Measurements from ENCODE around the gene MTURN.

Gene MTURN

DNA sequence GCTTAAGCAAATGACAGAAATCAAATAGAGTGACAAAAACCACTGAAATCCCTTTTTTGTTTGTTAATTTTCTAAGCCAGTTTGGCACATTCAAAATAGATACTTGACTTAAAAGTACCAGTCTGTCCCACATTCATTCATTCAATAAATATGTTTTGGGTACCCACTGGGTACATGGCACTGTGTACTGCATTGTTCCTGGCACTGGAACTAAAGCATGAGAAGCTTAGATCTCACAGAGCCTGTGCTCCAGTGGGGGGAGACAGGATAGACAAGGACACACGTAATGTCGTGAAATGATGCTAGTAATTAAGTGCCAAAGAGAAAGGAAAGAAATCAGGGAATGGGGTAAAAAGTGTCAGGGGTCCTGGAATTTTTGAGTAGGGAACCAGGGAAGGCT is 13.0 kb downstream of the MTURN start:
- Histone ChIP-seq H3K18ac (ENCODE audit: low read length) (no peak overlapping the region), H3K9me3 (replicated peaks in 1 of 2; ENCODE audit: control insufficient read depth in 2 of 2, insufficient read depth in 1 of 2, low read depth in 1 of 2, low read length in 2 of 2) (no peaks in the 10 kb centered on the region), H3K9ac (ENCODE audit: low read depth, low read length, poor library complexity) (no peak overlapping the region), H4K8ac (ENCODE audit: low read depth, low read length) (no peak overlapping the region), H2BK12ac (ENCODE audit: low read length) (no peak overlapping the region), H2BK15ac (ENCODE audit: low read length) (no peak overlapping the region), H3K79me1 (ENCODE audit: low read depth, low read length) (no peaks in the 10 kb centered on the region), H3K27me3 (ENCODE audit: control insufficient read depth in 3 of 3, insufficient read depth in 3 of 3, low read depth in 1 of 3, low read length in 3 of 3) (no peaks in the 10 kb centered on the region), H2BK120ac (ENCODE audit: low read depth, low read length) (no peak overlapping the region), H2BK5ac (ENCODE audit: low read length) (no peak overlapping the region), H3K4ac (ENCODE audit: low read length) (no peak overlapping the region), H3K4me1 (ENCODE audit: control insufficient read depth in 2 of 2, insufficient read depth in 1 of 2, low read depth in 1 of 2, low read length in 2 of 2) (peaks cover 0 to 3% of the 10 kb centered on the region in 2 donors), H2AFZ (ENCODE audit: low read length) (no peak overlapping the region), H3K36me3 (replicated peaks in 1 of 2; ENCODE audit: control insufficient read depth in 2 of 2, insufficient read depth in 2 of 2, low read length in 2 of 2) (peaks cover 3 to 5% of the 10 kb centered on the region in 2 donors), H3K14ac (ENCODE audit: low read length) (no peak overlapping the region), H2AK5ac (ENCODE audit: low read depth, low read length) (no peak overlapping the region), H3K27ac (replicated peaks; ENCODE audit: low read length) (no peak overlapping the region), H3K4me3 (ENCODE audit: low read length in 2 of 2) (no peak overlapping the region), H3K4me2 (ENCODE audit: insufficient read depth, low read length, poor library complexity, severe bottlenecking) (no peak overlapping the region), H3K23ac (ENCODE audit: low read depth, low read length, poor library complexity) (no peak overlapping the region), H4K91ac (ENCODE audit: low read depth, low read length, poor library complexity) (no peak overlapping the region)
- DNase-seq (ENCODE audit: low spot score) = no peak
- WGBS, 2 donors (ENCODE audit: extremely low coverage in 2 of 2, insufficient read length in 2 of 2, insufficient replicate concordance in 1 of 2) = no CpG with 5 or more reads among the region's 2 CpGs

DNA sequence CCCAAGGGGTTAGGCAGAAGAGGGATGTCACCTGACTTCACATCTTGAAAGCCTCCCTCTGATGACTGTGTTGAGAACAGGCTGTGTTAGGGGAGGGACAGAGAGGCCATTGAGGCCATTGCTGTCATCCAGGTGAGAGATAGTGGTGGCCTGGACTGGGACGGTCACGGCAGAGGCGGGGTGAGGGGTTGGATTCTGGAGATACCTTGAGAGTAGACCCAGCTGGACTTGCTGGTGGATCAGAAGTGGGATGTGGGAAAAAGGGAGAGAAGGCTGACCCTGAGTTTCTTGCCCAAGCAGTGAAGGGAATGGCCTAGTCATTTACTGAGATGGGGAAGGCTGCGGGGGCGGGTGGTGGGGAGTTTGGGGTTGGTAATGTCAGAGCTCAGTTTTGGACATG is 13.6 kb downstream of the MTURN start:
- H2BK15ac ChIP-seq (ENCODE audit: low read length) = no peak overlapping the region
- H3K4me1 ChIP-seq (ENCODE audit: control insufficient read depth in 2 of 2, insufficient read depth in 1 of 2, low read depth in 1 of 2, low read length in 2 of 2) = peaks cover 0 to 3% of the 10 kb centered on the region in 2 donors
- no peaks in the 10 kb centered on the region for H3K9me3 ChIP-seq (replicated peaks in 1 of 2; ENCODE audit: control insufficient read depth in 2 of 2, insufficient read depth in 1 of 2, low read depth in 1 of 2, low read length in 2 of 2)
- no peak overlapping the region for H2AK5ac ChIP-seq (ENCODE audit: low read depth, low read length)
- H2BK12ac ChIP-seq (ENCODE audit: low read length) = no peak overlapping the region
- H3K27me3 ChIP-seq (ENCODE audit: control insufficient read depth in 3 of 3, insufficient read depth in 3 of 3, low read depth in 1 of 3, low read length in 3 of 3) = no peaks in the 10 kb centered on the region
- H3K14ac ChIP-seq (ENCODE audit: low read length) = no peak overlapping the region
- H3K4ac ChIP-seq (ENCODE audit: low read length) = no peak overlapping the region
- H3K18ac ChIP-seq (ENCODE audit: low read length) = no peak overlapping the region
- no peaks in the 10 kb centered on the region for H3K79me1 ChIP-seq (ENCODE audit: low read depth, low read length)
- H3K4me2 ChIP-seq (ENCODE audit: insufficient read depth, low read length, poor library complexity, severe bottlenecking) = no peak overlapping the region
- no peak overlapping the region for H2BK5ac ChIP-seq (ENCODE audit: low read length)
- H3K9ac ChIP-seq (ENCODE audit: low read depth, low read length, poor library complexity) = no peak overlapping the region
- H3K36me3 ChIP-seq (replicated peaks in 1 of 2; ENCODE audit: control insufficient read depth in 2 of 2, insufficient read depth in 2 of 2, low read length in 2 of 2) = peaks cover 3 to 5% of the 10 kb centered on the region in 2 donors
- no peak overlapping the region for H3K4me3 ChIP-seq (ENCODE audit: low read length in 2 of 2)
- no peak for DNase-seq (ENCODE audit: low spot score)
- no peak overlapping the region for H3K23ac ChIP-seq (ENCODE audit: low read depth, low read length, poor library complexity)
- WGBS, 2 donors (ENCODE audit: extremely low coverage in 2 of 2, insufficient read length in 2 of 2, insufficient replicate concordance in 1 of 2) = no CpG with 5 or more reads among the region's 5 CpGs
- H2BK120ac ChIP-seq (ENCODE audit: low read depth, low read length) = no peak overlapping the region
- H2AFZ ChIP-seq (ENCODE audit: low read length) = no peak overlapping the region
- no peak overlapping the region for H3K27ac ChIP-seq (replicated peaks; ENCODE audit: low read length)
- H4K91ac ChIP-seq (ENCODE audit: low read depth, low read length, poor library complexity) = no peak overlapping the region
- H4K8ac ChIP-seq (ENCODE audit: low read depth, low read length) = no peak overlapping the region

DNA sequence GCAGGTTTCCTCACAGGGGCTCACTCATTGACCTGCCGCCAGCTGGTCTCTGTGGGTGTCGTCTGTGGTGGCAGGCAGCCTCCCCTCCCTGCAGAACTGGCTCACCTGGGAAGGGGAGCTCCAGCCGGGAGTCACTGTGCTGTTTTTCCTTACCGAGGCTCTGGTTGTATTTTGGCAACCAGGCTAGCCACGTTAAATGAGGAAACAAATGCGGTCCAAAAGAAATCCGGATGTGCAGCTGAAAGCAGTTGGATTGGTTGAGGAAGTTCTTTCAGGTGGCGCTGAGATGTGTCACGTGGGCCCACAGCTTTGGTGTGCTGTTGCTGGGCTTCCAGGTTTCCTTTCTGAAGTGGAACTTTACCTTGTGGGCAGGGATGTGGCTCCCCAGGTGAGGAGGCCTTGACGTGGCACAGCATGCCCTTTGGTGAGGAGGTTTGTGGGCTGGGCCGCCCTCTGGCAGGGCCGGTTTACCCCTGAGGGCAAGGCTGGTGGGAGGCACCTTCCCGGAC is 14.2 kb downstream of the MTURN start:
- Histone ChIP-seq H3K9ac (ENCODE audit: low read depth, low read length, poor library complexity) (no peak overlapping the region), H3K27ac (replicated peaks; ENCODE audit: low read length) (no peak overlapping the region), H2BK5ac (ENCODE audit: low read length) (no peak overlapping the region), H3K14ac (ENCODE audit: low read length) (peak overlapping the region; percentile 22), H2BK15ac (ENCODE audit: low read length) (no peak overlapping the region), H2BK12ac (ENCODE audit: low read length) (no peak overlapping the region), H3K4ac (ENCODE audit: low read length) (no peak overlapping the region), H3K9me3 (replicated peaks in 1 of 2; ENCODE audit: control insufficient read depth in 2 of 2, insufficient read depth in 1 of 2, low read depth in 1 of 2, low read length in 2 of 2) (no peaks in the 10 kb centered on the region), H3K4me1 (ENCODE audit: control insufficient read depth in 2 of 2, insufficient read depth in 1 of 2, low read depth in 1 of 2, low read length in 2 of 2) (peaks cover 0 to 3% of the 10 kb centered on the region in 2 donors), H3K23ac (ENCODE audit: low read depth, low read length, poor library complexity) (no peak overlapping the region), H2AFZ (ENCODE audit: low read length) (no peak overlapping the region), H2BK120ac (ENCODE audit: low read depth, low read length) (no peak overlapping the region), H3K79me1 (ENCODE audit: low read depth, low read length) (no peaks in the 10 kb centered on the region), H3K18ac (ENCODE audit: low read length) (peak overlapping the region; percentile 15), H3K4me2 (ENCODE audit: insufficient read depth, low read length, poor library complexity, severe bottlenecking) (no peak overlapping the region), H2AK5ac (ENCODE audit: low read depth, low read length) (no peak overlapping the region), H3K36me3 (replicated peaks in 1 of 2; ENCODE audit: control insufficient read depth in 2 of 2, insufficient read depth in 2 of 2, low read length in 2 of 2) (peaks cover 3 to 5% of the 10 kb centered on the region in 2 donors), H3K27me3 (ENCODE audit: control insufficient read depth in 3 of 3, insufficient read depth in 3 of 3, low read depth in 1 of 3, low read length in 3 of 3) (no peaks in the 10 kb centered on the region), H3K4me3 (ENCODE audit: low read length in 2 of 2) (no peak overlapping the region), H4K91ac (ENCODE audit: low read depth, low read length, poor library complexity) (no peak overlapping the region), H4K8ac (ENCODE audit: low read depth, low read length) (no peak overlapping the region)
- no CpG with 5 or more reads among the region's 13 CpGs for whole genome bisulfite sequencing, 2 donors (ENCODE audit: extremely low coverage in 2 of 2, insufficient read length in 2 of 2, insufficient replicate concordance in 1 of 2)
- no peak for DNase-seq (ENCODE audit: low spot score)

DNA sequence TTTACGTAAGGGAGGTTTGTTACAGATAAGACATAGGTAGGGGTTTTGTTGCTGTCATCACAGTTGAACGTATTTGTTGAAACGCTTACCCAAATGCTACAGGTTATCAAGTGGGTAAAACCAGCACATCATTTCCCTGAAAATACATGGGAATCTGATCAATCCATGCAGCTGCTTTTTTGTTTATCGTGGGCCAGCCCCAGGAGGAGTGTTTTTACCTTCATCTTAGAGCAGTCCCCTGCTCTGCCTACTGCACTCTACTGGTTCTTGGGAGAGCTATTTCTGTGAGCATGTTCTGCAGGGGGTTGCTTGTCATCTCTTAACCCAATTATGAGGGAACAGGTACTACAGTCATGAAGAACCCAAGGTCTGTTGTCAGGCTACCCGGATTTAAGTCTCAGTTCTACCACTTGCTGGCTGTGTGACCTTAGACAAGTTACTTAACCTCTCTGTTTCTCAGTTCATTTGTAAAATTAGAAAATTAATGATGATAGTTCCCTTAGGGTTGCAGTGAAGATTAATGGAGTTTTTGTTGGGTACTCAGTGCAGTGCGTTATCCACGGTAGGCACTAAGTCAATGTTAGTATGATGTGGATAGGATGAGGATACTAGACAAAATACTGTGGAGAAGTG is 15.0 kb downstream of the MTURN start:
- Histone ChIP-seq H2AFZ (ENCODE audit: low read length) (no peak overlapping the region), H3K79me1 (ENCODE audit: low read depth, low read length) (no peaks in the 10 kb centered on the region), H3K18ac (ENCODE audit: low read length) (no peak overlapping the region), H3K36me3 (replicated peaks in 1 of 2; ENCODE audit: control insufficient read depth in 2 of 2, insufficient read depth in 2 of 2, low read length in 2 of 2) (peaks cover 5% of the 10 kb centered on the region in 2 donors), H2BK12ac (ENCODE audit: low read length) (no peak overlapping the region), H2BK15ac (ENCODE audit: low read length) (no peak overlapping the region), H3K9ac (ENCODE audit: low read depth, low read length, poor library complexity) (no peak overlapping the region), H3K14ac (ENCODE audit: low read length) (no peak overlapping the region), H2AK5ac (ENCODE audit: low read depth, low read length) (no peak overlapping the region), H3K23ac (ENCODE audit: low read depth, low read length, poor library complexity) (no peak overlapping the region), H3K4me1 (ENCODE audit: control insufficient read depth in 2 of 2, insufficient read depth in 1 of 2, low read depth in 1 of 2, low read length in 2 of 2) (peaks cover 0 to 3% of the 10 kb centered on the region in 2 donors), H3K4ac (ENCODE audit: low read length) (no peak overlapping the region), H3K27me3 (ENCODE audit: control insufficient read depth in 3 of 3, insufficient read depth in 3 of 3, low read depth in 1 of 3, low read length in 3 of 3) (no peaks in the 10 kb centered on the region), H3K4me2 (ENCODE audit: insufficient read depth, low read length, poor library complexity, severe bottlenecking) (no peak overlapping the region), H3K4me3 (ENCODE audit: low read length in 2 of 2) (no peak overlapping the region), H2BK120ac (ENCODE audit: low read depth, low read length) (no peak overlapping the region), H4K8ac (ENCODE audit: low read depth, low read length) (no peak overlapping the region), H3K9me3 (replicated peaks in 1 of 2; ENCODE audit: control insufficient read depth in 2 of 2, insufficient read depth in 1 of 2, low read depth in 1 of 2, low read length in 2 of 2) (no peaks in the 10 kb centered on the region), H3K27ac (replicated peaks; ENCODE audit: low read length) (no peak overlapping the region), H4K91ac (ENCODE audit: low read depth, low read length, poor library complexity) (no peak overlapping the region), H2BK5ac (ENCODE audit: low read length) (no peak overlapping the region)
- no peak for DNase-seq (ENCODE audit: low spot score)
- no CpG with 5 or more reads among the region's 7 CpGs for WGBS, 2 donors (ENCODE audit: extremely low coverage in 2 of 2, insufficient read length in 2 of 2, insufficient replicate concordance in 1 of 2)

All from neuronal stem cell (in vitro differentiated cells).